HUES6 (cell line): ENCODE data around the gene ELMO1.

Experiments used
- H3K27ac ChIP-seq: 2 replicates; pipeline ENCODE4 v1.7.0; 2013; ENCODE audit warnings: low read depth, mild to moderate bottlenecking, low read length, inconsistent platforms
- H3K27me3 ChIP-seq: 2 replicates; pipeline ENCODE4 v1.6.1; 2013; ENCODE audit warnings: low read length; ENCODE audit not compliant: control insufficient read depth, insufficient read depth
- H3K36me3 ChIP-seq: 2 replicates; pipeline ENCODE4 v1.6.1; 2013; ENCODE audit warnings: low read length; ENCODE audit not compliant: control insufficient read depth, insufficient read depth
- H3K4me1 ChIP-seq: 2 replicates; pipeline ENCODE4 v1.6.1; 2013; ENCODE audit warnings: low read length; ENCODE audit not compliant: control insufficient read depth, insufficient read depth
- H3K4me3 ChIP-seq: 2 replicates; pipeline ENCODE4 v1.5.1; 2013; ENCODE audit warnings: low read depth, low read length
- H3K9ac ChIP-seq: one replicate; pipeline ENCODE4 v1.6.1; 2013; ENCODE audit warnings: mild to moderate bottlenecking, low read length
- H3K9me3 ChIP-seq: 2 replicates; pipeline ENCODE4 v1.6.1; 2013; ENCODE audit warnings: low read depth, low read length; ENCODE audit not compliant: control insufficient read depth, insufficient read depth

Gene ELMO1

DNA sequence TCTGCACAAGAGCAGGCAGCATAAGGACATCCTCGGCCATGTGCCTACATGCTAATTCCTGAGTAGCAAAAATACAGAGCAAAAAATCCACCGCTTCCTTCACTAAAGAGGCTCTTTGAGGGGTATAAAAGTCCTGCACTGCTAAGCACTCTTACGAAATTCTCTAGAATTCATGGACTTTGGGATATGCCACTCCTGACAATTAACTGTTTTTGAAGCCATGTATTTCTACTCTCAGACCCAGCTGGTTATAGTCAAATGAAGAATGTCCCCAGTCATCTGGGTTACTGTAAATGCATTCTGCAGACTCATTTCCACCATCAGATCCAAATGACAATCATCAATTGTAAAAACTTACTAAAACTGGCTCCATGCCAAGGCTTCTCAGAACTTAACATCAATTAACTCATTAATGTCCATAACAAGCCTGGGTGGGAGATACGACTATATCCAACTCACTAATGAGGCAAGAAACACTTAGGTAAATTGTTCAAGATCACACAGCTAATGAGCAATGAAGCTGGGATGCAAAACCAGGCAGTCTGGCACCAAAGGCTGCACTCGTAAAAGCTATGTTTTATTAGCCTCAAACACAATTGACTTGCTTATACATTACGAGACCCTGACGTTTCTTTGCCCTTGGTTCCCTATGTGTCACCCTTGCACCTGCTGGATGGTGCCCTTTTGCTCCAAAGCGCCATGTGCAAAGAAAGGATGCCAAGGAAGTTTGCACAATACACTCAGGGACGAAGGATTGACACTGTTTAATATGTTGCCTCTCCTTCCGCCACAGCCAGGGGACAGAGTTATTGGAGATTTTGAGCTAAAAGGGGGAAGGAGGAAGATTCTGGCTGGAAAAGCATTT, 250.4 kb downstream of the ELMO1 start:
- H3K4me1 ChIP-seq, result no peaks in the 10 kb centered on the region
- no peak overlapping the region for H3K4me3 ChIP-seq
- no peak overlapping the region for H3K27ac ChIP-seq
- no peaks in the 10 kb centered on the region for H3K9me3 ChIP-seq
- H3K27me3 ChIP-seq, result no peaks in the 10 kb centered on the region
- no peaks in the 10 kb centered on the region for H3K36me3 ChIP-seq
- H3K9ac ChIP-seq, result no peak overlapping the region

DNA sequence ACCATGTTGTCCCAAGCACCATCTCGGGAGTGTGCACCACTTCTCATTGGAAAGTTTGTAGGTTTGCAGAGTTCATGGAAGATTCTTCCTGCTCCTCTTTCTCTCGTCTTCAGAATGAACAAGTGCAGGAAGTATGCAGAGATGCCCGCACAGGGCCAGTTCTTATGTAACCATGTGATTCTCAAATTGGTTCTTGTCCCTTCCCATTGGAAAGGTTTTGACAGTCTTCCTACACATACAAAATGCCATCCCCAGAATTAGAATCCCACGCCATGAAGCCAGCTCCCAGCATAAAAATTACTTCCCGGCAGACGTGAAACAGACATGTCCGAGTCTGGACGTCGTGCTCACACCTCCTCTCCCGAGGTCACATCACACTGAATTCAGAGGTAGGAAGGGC, 251.6 kb downstream of the ELMO1 start:
- Histone ChIP-seq H3K27me3 (no peaks in the 10 kb centered on the region), H3K27ac (no peak overlapping the region), H3K4me1 (no peaks in the 10 kb centered on the region), H3K36me3 (no peaks in the 10 kb centered on the region), H3K9me3 (no peaks in the 10 kb centered on the region), H3K4me3 (no peak overlapping the region), H3K9ac (no peak overlapping the region)

DNA sequence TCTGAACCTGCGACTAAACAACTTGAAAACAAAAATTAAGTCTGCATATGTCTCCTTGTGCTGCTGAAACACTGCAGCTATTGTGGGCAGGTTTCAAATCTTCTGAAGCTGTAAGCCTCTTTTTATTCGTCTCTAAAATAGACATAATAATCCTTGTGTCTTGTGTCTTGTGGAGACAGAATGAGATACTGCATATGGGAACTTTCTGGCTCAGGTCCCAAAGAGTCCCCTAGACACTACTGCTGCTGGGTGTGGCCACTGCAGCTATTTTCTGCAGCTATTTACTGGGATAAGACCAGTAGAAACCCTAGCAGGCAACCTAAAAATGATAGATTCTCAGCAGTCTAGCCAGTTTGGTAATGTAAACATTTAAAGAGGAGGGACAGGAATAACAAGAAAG, 252.0 kb downstream of the ELMO1 start:
- Histone ChIP-seq H3K36me3 (0 out of 2 replicates have a peak, but pooled peaks cover 2% of the 10 kb centered on the region), H3K9ac (no peak overlapping the region), H3K9me3 (no peaks in the 10 kb centered on the region), H3K4me1 (no peaks in the 10 kb centered on the region), H3K27me3 (no peaks in the 10 kb centered on the region), H3K27ac (no peak overlapping the region), H3K4me3 (no peak overlapping the region)

DNA sequence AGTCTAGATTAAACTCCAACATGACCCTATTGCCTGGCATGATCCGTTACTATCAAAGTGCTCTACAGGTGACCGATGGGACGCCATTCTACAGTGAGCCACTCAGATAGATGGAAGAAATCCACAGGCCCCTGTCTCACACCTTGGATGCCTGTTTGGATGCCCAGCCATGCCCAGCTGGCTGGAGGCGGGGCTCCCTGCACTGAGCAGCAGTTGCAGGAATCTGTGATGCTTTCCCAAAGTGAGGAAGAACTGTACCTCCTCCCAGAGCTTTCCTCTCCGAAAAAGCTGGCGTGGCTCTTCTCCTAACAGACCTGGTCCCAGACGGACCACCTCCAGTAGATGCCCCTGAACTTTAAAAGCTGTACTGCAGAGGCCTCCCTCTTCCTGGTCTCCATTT, 253.3 kb downstream of the ELMO1 start:
- Histone ChIP-seq H3K27me3 (no peaks in the 10 kb centered on the region), H3K36me3 (0 out of 2 replicates have a peak, but pooled peaks cover 2% of the 10 kb centered on the region), H3K9ac (no peak overlapping the region), H3K4me1 (no peaks in the 10 kb centered on the region), H3K9me3 (no peaks in the 10 kb centered on the region), H3K27ac (no peak overlapping the region), H3K4me3 (no peak overlapping the region)

DNA sequence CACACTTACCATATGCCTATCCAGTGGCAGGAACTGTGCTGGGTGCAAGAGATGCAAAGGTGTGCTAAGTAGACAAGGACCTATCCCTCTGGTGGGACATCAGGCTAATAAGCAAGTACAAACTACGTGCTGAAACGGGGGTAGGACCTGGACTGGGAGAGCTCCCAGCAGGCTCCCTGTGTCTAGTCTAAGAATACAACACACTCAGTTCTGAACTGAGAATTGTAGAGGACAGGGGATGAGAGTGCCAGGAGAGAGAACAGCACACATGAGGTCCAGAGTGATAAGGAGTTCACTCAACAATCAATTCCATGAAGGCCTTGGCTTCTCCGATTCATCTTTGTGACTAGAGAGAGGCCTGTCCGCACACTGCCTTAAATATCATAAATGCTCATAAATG, 253.7 kb downstream of the ELMO1 start:
- Histone ChIP-seq H3K27me3 (no peaks in the 10 kb centered on the region), H3K36me3 (0 out of 2 replicates have a peak, but pooled peaks cover 2% of the 10 kb centered on the region), H3K4me1 (no peaks in the 10 kb centered on the region), H3K27ac (no peak overlapping the region), H3K4me3 (no peak overlapping the region), H3K9ac (no peak overlapping the region), H3K9me3 (no peaks in the 10 kb centered on the region)

- H3K9me3 ChIP-seq, result no peaks in the 10 kb centered on the region
- H3K4me1 ChIP-seq, result no peaks in the 10 kb centered on the region
- H3K27me3 ChIP-seq, result no peaks in the 10 kb centered on the region
- H3K4me3 ChIP-seq, result no peak overlapping the region
- no peak overlapping the region for H3K9ac ChIP-seq
- H3K36me3 ChIP-seq, result 0 out of 2 replicates have a peak, but pooled peaks cover 2% of the 10 kb centered on the region
- H3K27ac ChIP-seq, result no peak overlapping the region
Observed at GRCh38 chr7:37193775-37194135, 254.9 kb downstream of the ELMO1 start.

- H3K4me3 ChIP-seq, result no peak overlapping the region
- no peak overlapping the region for H3K9ac ChIP-seq
- H3K27me3 ChIP-seq, result no peaks in the 10 kb centered on the region
- H3K4me1 ChIP-seq, result no peaks in the 10 kb centered on the region
- no peaks in the 10 kb centered on the region for H3K9me3 ChIP-seq
- H3K27ac ChIP-seq, result no peak overlapping the region
- H3K36me3 ChIP-seq, result 0 out of 2 replicates have a peak, but pooled peaks cover 2% of the 10 kb centered on the region
Observed at GRCh38 chr7:37193087-37193774, 255.4 kb downstream of the ELMO1 start.

- Histone ChIP-seq H3K9ac (no peak overlapping the region), H3K4me3 (no peak overlapping the region), H3K36me3 (0 out of 2 replicates have a peak, but pooled peaks cover 2% of the 10 kb centered on the region), H3K4me1 (no peaks in the 10 kb centered on the region), H3K9me3 (no peaks in the 10 kb centered on the region), H3K27me3 (no peaks in the 10 kb centered on the region), H3K27ac (no peak overlapping the region)
Observed at GRCh38 chr7:37191797-37192196, 256.9 kb downstream of the ELMO1 start.

DNA sequence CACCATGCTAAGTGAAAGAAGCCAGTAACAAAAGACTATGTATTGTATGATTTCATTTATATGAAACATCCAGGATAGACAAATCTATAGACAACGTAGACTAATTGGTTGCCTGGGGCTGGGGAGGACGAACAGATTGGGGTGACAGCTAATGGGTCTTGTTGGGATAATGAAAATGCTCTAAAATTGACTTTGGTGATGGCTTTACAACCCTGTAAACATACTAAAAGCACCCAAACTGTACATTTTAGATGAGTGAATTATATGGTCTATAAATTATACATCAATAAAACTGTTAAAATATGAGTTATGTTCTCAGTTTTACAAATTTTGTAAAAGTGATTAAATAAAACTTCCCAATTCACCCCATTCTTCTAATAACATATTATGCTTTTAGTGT, 261.5 kb downstream of the ELMO1 start:
- Histone ChIP-seq H3K9ac (no peak overlapping the region), H3K4me1 (peaks cover 11% of the 10 kb centered on the region), H3K9me3 (no peaks in the 10 kb centered on the region), H3K36me3 (0 out of 2 replicates have a peak, but pooled peaks cover 2% of the 10 kb centered on the region), H3K4me3 (no peak overlapping the region), H3K27me3 (no peaks in the 10 kb centered on the region), H3K27ac (no peak overlapping the region)

DNA sequence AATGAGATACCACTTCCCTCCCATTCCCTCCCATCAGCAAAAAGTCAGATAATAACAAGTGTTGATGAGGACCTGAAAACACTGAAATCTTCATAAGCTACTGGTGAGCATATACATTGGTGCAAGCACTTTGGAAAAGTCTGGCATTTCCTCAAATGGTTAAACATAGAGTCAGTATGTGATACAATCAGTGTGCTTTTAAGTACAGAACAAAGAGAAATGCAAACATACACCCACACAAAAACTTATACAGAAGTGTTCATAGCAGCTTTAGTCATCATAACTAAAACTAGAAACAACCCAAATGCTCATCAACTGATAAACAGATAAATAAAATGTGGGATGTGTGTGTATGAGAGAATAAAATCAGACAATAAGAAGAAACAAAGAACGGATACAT, 261.9 kb downstream of the ELMO1 start:
- Histone ChIP-seq H3K36me3 (no peaks in the 10 kb centered on the region), H3K4me1 (peaks cover 11% of the 10 kb centered on the region), H3K9ac (no peak overlapping the region), H3K27me3 (no peaks in the 10 kb centered on the region), H3K9me3 (no peaks in the 10 kb centered on the region), H3K27ac (no peak overlapping the region), H3K4me3 (no peak overlapping the region)

- no peaks in the 10 kb centered on the region for H3K27me3 ChIP-seq
- no peaks in the 10 kb centered on the region for H3K36me3 ChIP-seq
- H3K9me3 ChIP-seq, result no peaks in the 10 kb centered on the region
- no peak overlapping the region for H3K4me3 ChIP-seq
- no peak overlapping the region for H3K27ac ChIP-seq
- H3K9ac ChIP-seq, result no peak overlapping the region
- peaks cover 14% of the 10 kb centered on the region for H3K4me1 ChIP-seq
Observed at GRCh38 chr7:37181550-37181932, 267.1 kb downstream of the ELMO1 start.
